ENCODE data around the gene PSRC1.

PSRC1 gene

DNA sequence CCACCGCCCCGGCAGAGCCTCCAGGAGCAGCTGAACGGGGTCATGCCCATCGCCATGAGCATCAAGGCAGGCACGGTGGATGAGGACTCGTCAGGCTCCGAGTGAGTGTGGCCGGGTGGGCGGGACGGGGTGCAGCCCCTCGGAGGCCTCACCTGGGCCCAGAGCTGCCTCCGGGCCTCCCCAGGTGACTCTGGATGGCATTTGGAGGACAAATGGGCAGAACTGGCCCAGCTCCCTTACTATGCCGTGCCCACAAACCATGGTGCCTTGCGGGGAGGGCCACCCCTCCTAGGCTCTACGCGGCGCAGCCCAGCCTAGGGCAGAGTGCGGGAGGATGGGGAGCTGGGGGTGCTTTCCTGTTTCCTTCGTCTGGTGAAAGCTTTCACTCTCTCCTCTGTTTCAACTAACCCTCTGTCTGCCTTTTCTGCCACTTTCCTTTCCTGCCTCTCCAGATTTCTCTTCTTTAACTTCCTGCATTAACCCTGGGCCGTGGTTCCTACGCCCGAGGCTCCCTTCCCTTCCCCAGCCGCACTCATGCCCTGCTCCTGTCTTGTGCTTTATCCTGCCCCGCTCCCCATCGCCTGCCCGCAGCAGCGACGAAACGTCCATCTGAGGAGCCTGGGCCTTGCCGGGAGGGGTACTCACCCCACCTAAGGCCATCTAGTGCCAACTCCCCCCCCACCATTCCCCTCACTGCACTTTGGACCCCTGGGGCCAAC lies 9.2 kb downstream of the PSRC1 start:
- Histone ChIP-seq H3K4me3 (ENCODE audit: low read length) (no peak overlapping the region), H3K27me3 (ENCODE audit: low read depth, low read length) (no peaks in the 10 kb centered on the region), H3K4me2 (ENCODE audit: low read length) (no peak overlapping the region), H3K9me3 (ENCODE audit: insufficient read depth, low read length) (no peaks in the 10 kb centered on the region), H4K20me1 (ENCODE audit: insufficient read depth, low read length) (no peaks in the 10 kb centered on the region), H3K4me1 (ENCODE audit: low read length) (no peaks in the 10 kb centered on the region), H3K36me3 (replicated peaks; ENCODE audit: low read depth, low read length) (no peaks in the 10 kb centered on the region), H2AFZ (ENCODE audit: low read depth, low read length) (no peak overlapping the region), H3K9ac (ENCODE audit: low read length) (no peak overlapping the region), H3K27ac (ENCODE audit: low read length) (no peak overlapping the region), H3K79me2 (ENCODE audit: low read length) (no peaks in the 10 kb centered on the region)
- no peak for TF ChIP-seq EZH2phosphoT487 (IDR thresholded peaks at IDR 0.05; ENCODE audit: low read depth)
- TF ChIP-seq, protein P1, sequence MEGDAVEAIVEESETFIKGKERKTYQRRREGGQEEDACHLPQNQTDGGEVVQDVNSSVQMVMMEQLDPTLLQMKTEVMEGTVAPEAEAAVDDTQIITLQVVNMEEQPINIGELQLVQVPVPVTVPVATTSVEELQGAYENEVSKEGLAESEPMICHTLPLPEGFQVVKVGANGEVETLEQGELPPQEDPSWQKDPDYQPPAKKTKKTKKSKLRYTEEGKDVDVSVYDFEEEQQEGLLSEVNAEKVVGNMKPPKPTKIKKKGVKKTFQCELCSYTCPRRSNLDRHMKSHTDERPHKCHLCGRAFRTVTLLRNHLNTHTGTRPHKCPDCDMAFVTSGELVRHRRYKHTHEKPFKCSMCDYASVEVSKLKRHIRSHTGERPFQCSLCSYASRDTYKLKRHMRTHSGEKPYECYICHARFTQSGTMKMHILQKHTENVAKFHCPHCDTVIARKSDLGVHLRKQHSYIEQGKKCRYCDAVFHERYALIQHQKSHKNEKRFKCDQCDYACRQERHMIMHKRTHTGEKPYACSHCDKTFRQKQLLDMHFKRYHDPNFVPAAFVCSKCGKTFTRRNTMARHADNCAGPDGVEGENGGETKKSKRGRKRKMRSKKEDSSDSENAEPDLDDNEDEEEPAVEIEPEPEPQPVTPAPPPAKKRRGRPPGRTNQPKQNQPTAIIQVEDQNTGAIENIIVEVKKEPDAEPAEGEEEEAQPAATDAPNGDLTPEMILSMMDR (IDR thresholded peaks at IDR 0.05; ENCODE audit: low read depth, low read length): no peak

DNA sequence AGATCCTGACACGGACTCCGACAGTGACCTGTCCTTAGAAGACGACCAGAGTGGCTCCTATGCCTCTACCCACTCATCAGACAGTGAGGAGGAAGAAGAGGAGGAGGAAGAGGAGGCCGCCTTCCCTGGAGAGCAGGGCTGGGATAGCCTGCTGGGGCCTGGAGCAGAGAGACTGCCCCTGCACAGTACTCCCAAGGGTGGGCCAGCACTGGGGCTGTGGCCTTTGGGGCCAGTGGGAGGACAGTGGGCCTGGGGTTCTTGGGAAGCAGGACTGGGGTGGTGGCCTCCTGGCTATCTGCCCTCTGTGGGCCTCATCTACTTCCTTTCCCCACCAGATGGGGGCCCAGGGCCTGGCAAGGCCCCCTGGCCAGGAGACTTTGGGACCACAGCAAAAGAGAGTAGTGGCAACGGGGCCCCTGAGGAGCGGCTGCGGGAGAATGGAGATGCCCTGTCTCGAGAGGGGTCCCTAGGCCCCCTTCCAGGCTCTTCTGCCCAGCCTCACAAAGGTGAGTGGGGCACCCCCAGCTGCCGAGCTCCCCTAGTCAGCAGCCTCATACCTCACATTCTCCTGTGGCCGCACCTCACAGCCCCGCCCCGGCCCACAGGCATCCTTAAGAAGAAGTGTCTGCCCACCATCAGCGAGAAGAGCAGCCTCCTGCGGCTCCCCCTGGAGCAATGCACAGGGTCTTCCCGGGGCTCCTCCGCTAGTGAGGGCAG lies 10.0 kb downstream of the PSRC1 start:
- H3K4me1 ChIP-seq (ENCODE audit: low read length): no peaks in the 10 kb centered on the region
- no peaks in the 10 kb centered on the region for H3K36me3 ChIP-seq (replicated peaks; ENCODE audit: low read depth, low read length)
- no peak overlapping the region for H2AFZ ChIP-seq (ENCODE audit: low read depth, low read length)
- H4K20me1 ChIP-seq (ENCODE audit: insufficient read depth, low read length): no peaks in the 10 kb centered on the region
- no peak overlapping the region for H3K27ac ChIP-seq (ENCODE audit: low read length)
- H3K9me3 ChIP-seq (ENCODE audit: insufficient read depth, low read length): no peaks in the 10 kb centered on the region
- no peaks in the 10 kb centered on the region for H3K79me2 ChIP-seq (ENCODE audit: low read length)
- H3K9ac ChIP-seq (ENCODE audit: low read length): no peak overlapping the region
- no peak overlapping the region for H3K4me2 ChIP-seq (ENCODE audit: low read length)
- H3K27me3 ChIP-seq (ENCODE audit: low read depth, low read length): no peaks in the 10 kb centered on the region
- no peak for TF ChIP-seq EZH2phosphoT487 (IDR thresholded peaks at IDR 0.05; ENCODE audit: low read depth)
- TF ChIP-seq, protein P1 (IDR thresholded peaks at IDR 0.05; ENCODE audit: low read depth, low read length): no peak
- H3K4me3 ChIP-seq (ENCODE audit: low read length): no peak overlapping the region

DNA sequence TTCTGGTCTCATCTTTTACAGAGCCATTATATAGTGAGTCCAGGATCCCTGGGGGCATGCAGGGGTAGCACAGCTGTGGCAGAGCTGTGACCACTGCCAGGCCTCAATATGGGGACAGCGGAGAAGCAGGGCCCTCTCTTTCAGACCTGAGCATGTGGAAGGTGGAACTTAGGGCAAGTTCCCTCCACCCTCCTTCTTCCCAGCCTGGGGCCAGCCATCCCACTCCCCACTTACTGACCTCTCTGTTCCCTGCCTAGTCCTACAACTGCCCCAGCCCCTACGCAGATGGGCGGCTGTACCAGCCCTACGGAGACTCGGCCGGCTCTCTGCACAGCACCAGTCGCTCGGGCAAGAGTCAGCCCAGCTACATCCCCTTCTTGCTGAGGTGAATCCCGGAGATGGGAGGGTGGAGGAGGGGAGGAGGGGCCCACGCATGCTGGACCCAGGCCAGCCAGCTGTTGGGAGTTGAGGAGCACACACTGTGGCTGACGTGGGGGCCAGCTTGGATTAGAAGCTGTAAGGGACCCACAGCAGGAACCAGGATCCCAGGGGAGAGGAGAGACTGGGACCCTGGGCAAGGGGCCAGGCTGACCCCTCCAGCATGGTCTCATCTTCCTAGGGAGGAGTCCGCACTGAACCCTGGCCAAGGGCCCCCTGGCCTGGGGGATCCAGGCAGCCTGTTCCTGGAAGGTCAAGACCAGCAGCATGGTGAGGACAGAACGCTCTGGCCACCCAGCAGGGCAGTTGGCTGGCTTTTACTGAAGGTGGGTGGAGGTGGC lies 10.7 kb downstream of the PSRC1 start:
- Histone ChIP-seq H3K36me3 (replicated peaks; ENCODE audit: low read depth, low read length) (no peaks in the 10 kb centered on the region), H3K79me2 (ENCODE audit: low read length) (no peaks in the 10 kb centered on the region), H3K27me3 (ENCODE audit: low read depth, low read length) (no peaks in the 10 kb centered on the region), H3K4me3 (ENCODE audit: low read length) (no peak overlapping the region), H3K4me1 (ENCODE audit: low read length) (no peaks in the 10 kb centered on the region), H3K27ac (ENCODE audit: low read length) (no peak overlapping the region), H2AFZ (ENCODE audit: low read depth, low read length) (no peak overlapping the region), H3K4me2 (ENCODE audit: low read length) (no peak overlapping the region), H3K9me3 (ENCODE audit: insufficient read depth, low read length) (no peaks in the 10 kb centered on the region), H4K20me1 (ENCODE audit: insufficient read depth, low read length) (no peaks in the 10 kb centered on the region), H3K9ac (ENCODE audit: low read length) (no peak overlapping the region)
- TF ChIP-seq, protein P1 (IDR thresholded peaks at IDR 0.05; ENCODE audit: low read depth, low read length): no peak
- no peak for TF ChIP-seq EZH2phosphoT487 (IDR thresholded peaks at IDR 0.05; ENCODE audit: low read depth)

DNA sequence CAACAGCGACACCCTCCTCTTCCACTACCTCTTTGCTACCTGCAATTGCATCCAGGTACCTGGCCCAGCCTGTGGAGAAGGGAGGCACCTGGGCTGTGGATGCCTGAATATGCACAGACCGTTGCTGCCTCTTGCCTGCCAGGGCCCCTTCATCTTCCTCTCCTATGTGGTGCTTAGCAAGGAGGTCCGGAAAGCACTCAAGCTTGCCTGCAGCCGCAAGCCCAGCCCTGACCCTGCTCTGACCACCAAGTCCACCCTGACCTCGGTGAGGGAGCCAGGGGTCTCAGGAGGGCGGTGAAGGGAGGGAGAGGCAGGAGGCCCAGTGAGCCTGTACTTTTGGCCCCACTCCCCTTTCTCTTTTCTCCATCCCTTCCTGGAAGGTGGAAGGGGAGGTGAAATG lies 11.5 kb downstream of the PSRC1 start:
- Histone ChIP-seq H3K36me3 (replicated peaks; ENCODE audit: low read depth, low read length) (no peaks in the 10 kb centered on the region), H3K4me1 (ENCODE audit: low read length) (no peaks in the 10 kb centered on the region), H4K20me1 (ENCODE audit: insufficient read depth, low read length) (no peaks in the 10 kb centered on the region), H3K9me3 (ENCODE audit: insufficient read depth, low read length) (no peaks in the 10 kb centered on the region), H3K9ac (ENCODE audit: low read length) (no peak overlapping the region), H3K79me2 (ENCODE audit: low read length) (no peaks in the 10 kb centered on the region), H3K4me3 (ENCODE audit: low read length) (no peak overlapping the region), H3K27me3 (ENCODE audit: low read depth, low read length) (no peaks in the 10 kb centered on the region), H2AFZ (ENCODE audit: low read depth, low read length) (no peak overlapping the region), H3K4me2 (ENCODE audit: low read length) (no peak overlapping the region), H3K27ac (ENCODE audit: low read length) (no peak overlapping the region)
- TF ChIP-seq EZH2phosphoT487 (IDR thresholded peaks at IDR 0.05; ENCODE audit: low read depth): no peak
- TF ChIP-seq, protein P1 (IDR thresholded peaks at IDR 0.05; ENCODE audit: low read depth, low read length): no peak
